ENCODE results near the gene HSH2D.

The HSH2D gene

GRCh38 chr19:16134510-16134909 is 9.0 kb upstream of the HSH2D start:
- H3K4me1 ChIP-seq (ENCODE audit: low read length): peaks cover 13% of the 10 kb centered on the region
- H3K4me2 ChIP-seq (ENCODE audit: low read length): no peak overlapping the region
- H3K9ac ChIP-seq (ENCODE audit: low read length): no peak overlapping the region
- TF ChIP-seq, protein P1, sequence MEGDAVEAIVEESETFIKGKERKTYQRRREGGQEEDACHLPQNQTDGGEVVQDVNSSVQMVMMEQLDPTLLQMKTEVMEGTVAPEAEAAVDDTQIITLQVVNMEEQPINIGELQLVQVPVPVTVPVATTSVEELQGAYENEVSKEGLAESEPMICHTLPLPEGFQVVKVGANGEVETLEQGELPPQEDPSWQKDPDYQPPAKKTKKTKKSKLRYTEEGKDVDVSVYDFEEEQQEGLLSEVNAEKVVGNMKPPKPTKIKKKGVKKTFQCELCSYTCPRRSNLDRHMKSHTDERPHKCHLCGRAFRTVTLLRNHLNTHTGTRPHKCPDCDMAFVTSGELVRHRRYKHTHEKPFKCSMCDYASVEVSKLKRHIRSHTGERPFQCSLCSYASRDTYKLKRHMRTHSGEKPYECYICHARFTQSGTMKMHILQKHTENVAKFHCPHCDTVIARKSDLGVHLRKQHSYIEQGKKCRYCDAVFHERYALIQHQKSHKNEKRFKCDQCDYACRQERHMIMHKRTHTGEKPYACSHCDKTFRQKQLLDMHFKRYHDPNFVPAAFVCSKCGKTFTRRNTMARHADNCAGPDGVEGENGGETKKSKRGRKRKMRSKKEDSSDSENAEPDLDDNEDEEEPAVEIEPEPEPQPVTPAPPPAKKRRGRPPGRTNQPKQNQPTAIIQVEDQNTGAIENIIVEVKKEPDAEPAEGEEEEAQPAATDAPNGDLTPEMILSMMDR (IDR thresholded peaks at IDR 0.05; ENCODE audit: low read depth, low read length): no peak
- no peak for TF ChIP-seq EZH2phosphoT487 (IDR thresholded peaks at IDR 0.05; ENCODE audit: low read depth)
- no peaks in the 10 kb centered on the region for H3K9me3 ChIP-seq (ENCODE audit: insufficient read depth, low read length)
- H3K4me3 ChIP-seq (ENCODE audit: low read length): no peak overlapping the region
- no peaks in the 10 kb centered on the region for H4K20me1 ChIP-seq (ENCODE audit: insufficient read depth, low read length)
- H3K27me3 ChIP-seq (ENCODE audit: low read depth, low read length): no peaks in the 10 kb centered on the region
- H3K79me2 ChIP-seq (ENCODE audit: low read length): peaks cover 19% of the 10 kb centered on the region
- H3K27ac ChIP-seq (ENCODE audit: low read length): peak overlapping the region; percentile 8
- H2AFZ ChIP-seq (ENCODE audit: low read depth, low read length): no peak overlapping the region
- H3K36me3 ChIP-seq (replicated peaks; ENCODE audit: low read depth, low read length): peaks cover 49% of the 10 kb centered on the region

DNA sequence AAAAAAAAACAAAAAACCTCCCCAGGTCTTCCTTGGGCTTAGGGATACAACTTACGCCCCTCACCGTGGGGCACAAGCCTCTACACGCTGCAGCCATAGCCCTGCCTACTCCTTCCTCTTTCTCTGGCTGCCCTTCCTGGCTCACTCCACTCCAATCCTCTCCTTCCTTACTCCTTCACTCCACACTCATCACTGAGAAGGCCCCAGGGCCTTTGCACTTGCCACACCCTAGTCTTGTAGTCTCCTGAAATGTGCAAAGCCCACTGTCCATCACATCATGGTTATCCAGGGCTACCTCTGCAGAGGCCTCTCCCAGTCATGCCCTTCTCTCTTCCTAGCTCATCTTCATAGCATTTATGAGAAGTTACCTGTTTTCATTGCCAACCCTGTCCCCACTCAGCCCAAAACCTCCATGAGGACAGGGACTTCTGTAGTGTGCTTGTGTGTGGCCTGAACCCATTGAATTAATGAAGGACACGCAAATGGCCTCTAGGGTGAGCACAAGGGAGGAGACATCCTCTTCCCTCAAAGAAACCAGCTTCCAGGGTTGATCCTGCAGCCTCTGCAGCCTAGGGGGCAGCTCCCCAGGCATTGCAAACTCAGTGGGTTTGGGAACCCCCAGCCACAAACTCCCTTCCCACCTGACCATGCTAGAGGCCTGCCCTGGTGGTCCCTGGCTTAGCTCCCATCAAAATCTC is 7.9 kb upstream of the HSH2D start:
- H3K4me2 ChIP-seq (ENCODE audit: low read length): no peak overlapping the region
- H3K36me3 ChIP-seq (replicated peaks; ENCODE audit: low read depth, low read length): peaks cover 39% of the 10 kb centered on the region
- no peak for TF ChIP-seq EZH2phosphoT487 (IDR thresholded peaks at IDR 0.05; ENCODE audit: low read depth)
- TF ChIP-seq, protein P1 (IDR thresholded peaks at IDR 0.05; ENCODE audit: low read depth, low read length): no peak
- H3K27me3 ChIP-seq (ENCODE audit: low read depth, low read length): no peaks in the 10 kb centered on the region
- H3K79me2 ChIP-seq (ENCODE audit: low read length): peaks cover 10% of the 10 kb centered on the region
- no peak overlapping the region for H3K9ac ChIP-seq (ENCODE audit: low read length)
- H3K9me3 ChIP-seq (ENCODE audit: insufficient read depth, low read length): no peaks in the 10 kb centered on the region
- no peak overlapping the region for H3K4me3 ChIP-seq (ENCODE audit: low read length)
- no peak overlapping the region for H2AFZ ChIP-seq (ENCODE audit: low read depth, low read length)
- peaks cover 21% of the 10 kb centered on the region for H3K4me1 ChIP-seq (ENCODE audit: low read length)
- 0 out of 2 replicates have a peak overlapping the region, but pooled peaks have one; percentile 42 for H3K27ac ChIP-seq (ENCODE audit: low read length)
- H4K20me1 ChIP-seq (ENCODE audit: insufficient read depth, low read length): no peaks in the 10 kb centered on the region

DNA sequence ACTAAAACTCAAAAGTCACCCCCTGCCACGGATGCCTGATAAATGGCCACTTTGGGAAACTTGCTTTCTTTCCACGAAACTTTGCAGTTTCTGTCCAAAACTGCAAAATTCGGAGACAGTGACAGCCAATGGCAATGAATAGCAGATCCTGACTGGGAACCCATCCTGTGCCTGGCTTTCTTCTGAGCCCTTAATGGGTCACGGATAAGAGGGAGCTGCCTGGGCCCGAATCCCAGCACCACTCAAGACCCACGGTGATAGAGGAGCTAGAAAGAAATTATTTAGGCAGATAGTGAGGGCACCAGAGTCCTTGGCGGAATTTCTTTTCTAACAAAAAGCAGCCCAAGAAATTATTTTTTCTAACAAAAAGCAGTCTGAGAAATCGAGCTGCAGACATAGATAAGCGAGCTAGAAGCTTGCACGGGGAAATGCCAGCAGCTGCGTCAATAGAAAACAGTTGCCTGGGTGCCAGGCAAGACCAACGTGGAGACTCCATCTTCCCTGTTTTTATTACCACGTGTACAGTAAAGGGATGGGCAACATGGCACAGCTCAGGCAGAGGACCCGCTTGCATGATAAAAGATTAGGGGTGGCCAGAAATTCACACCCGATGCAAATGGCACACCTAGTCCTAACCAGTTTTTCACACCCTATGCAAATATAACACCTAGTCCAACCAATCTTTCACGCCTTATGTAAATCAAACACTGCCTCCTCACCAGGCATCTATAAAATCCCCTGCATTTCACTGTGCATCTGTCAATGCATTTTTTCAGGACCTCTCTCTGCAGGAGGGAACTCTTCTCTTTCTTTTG is 7.1 kb upstream of the HSH2D start:
- Histone ChIP-seq H3K27me3 (ENCODE audit: low read depth, low read length) (no peaks in the 10 kb centered on the region), H3K9ac (ENCODE audit: low read length) (no peak overlapping the region), H3K9me3 (ENCODE audit: insufficient read depth, low read length) (no peaks in the 10 kb centered on the region), H3K36me3 (replicated peaks; ENCODE audit: low read depth, low read length) (peaks cover 34% of the 10 kb centered on the region), H4K20me1 (ENCODE audit: insufficient read depth, low read length) (no peaks in the 10 kb centered on the region), H2AFZ (ENCODE audit: low read depth, low read length) (no peak overlapping the region), H3K79me2 (ENCODE audit: low read length) (peaks cover 5% of the 10 kb centered on the region), H3K4me3 (ENCODE audit: low read length) (no peak overlapping the region), H3K27ac (ENCODE audit: low read length) (peak overlapping the region; percentile 42), H3K4me2 (ENCODE audit: low read length) (peak overlapping the region; percentile 8), H3K4me1 (ENCODE audit: low read length) (peaks cover 29% of the 10 kb centered on the region)
- TF ChIP-seq, protein P1 (IDR thresholded peaks at IDR 0.05; ENCODE audit: low read depth, low read length): no peak
- no peak for TF ChIP-seq EZH2phosphoT487 (IDR thresholded peaks at IDR 0.05; ENCODE audit: low read depth)

GRCh38 chr19:16139752-16140151 is 3.7 kb upstream of the HSH2D start:
- H3K4me1 ChIP-seq (ENCODE audit: low read length): peaks cover 60% of the 10 kb centered on the region
- no peak overlapping the region; the same call in 1 of the 2 replicates for H2AFZ ChIP-seq (ENCODE audit: low read depth, low read length)
- TF ChIP-seq EZH2phosphoT487 (IDR thresholded peaks at IDR 0.05; ENCODE audit: low read depth): no peak
- TF ChIP-seq, protein P1 (IDR thresholded peaks at IDR 0.05; ENCODE audit: low read depth, low read length): no peak
- H3K9me3 ChIP-seq (ENCODE audit: insufficient read depth, low read length): no peaks in the 10 kb centered on the region
- H3K4me2 ChIP-seq (ENCODE audit: low read length): no peak overlapping the region
- H4K20me1 ChIP-seq (ENCODE audit: insufficient read depth, low read length): no peaks in the 10 kb centered on the region
- H3K27me3 ChIP-seq (ENCODE audit: low read depth, low read length): no peaks in the 10 kb centered on the region
- H3K4me3 ChIP-seq (ENCODE audit: low read length): no peak overlapping the region
- peaks cover 12% of the 10 kb centered on the region for H3K36me3 ChIP-seq (replicated peaks; ENCODE audit: low read depth, low read length)
- no peak overlapping the region for H3K9ac ChIP-seq (ENCODE audit: low read length)
- H3K79me2 ChIP-seq (ENCODE audit: low read length): peaks cover 17% of the 10 kb centered on the region
- peak overlapping the region; percentile 6; the same call in 1 of the 2 replicates for H3K27ac ChIP-seq (ENCODE audit: low read length)

Measured in OCI-LY3 (cell line).